Astrocyte (in vitro differentiated cells and primary cell): ENCODE data around the gene PIR. TPM values are rescaled to one million over a fixed set of nuclear protein-coding genes. Genes with fewer than 3 reads are reported as not detected.
A peak's percentile ranks its signal among the peaks of the same experiment; 100 is the strongest.

ENCODE experiments used
- DNase-seq: peaks from one replicate; pipeline ENCODE4 v3.0.0-alpha.2; 2010; ENCODE audit warnings: low read depth
- FAIRE-seq: peaks from 2 replicates; lab custom pipeline; 2011; peaks lifted over from hg19 to GRCh38; lab: Jason Lieb, UNC
- H2AFZ ChIP-seq: 2 replicates; pipeline ENCODE4 v1.6.0; 2012; ENCODE audit warnings: low read depth, low read length, inconsistent platforms
- H3K27ac ChIP-seq: 2 replicates; pipeline ENCODE4 v1.5.1; 2011; ENCODE audit warnings: low read depth, low read length, inconsistent platforms
- H3K27me3 ChIP-seq: 2 replicates; pipeline ENCODE4 v1.6.0; 2011; ENCODE audit warnings: low read length, inconsistent platforms; ENCODE audit not compliant: insufficient read depth
- H3K36me3 ChIP-seq: 2 replicates; pipeline ENCODE4 v1.5.1; 2011; ENCODE audit warnings: low read length, inconsistent platforms; ENCODE audit not compliant: insufficient read depth
- H3K4me1 ChIP-seq: 2 replicates; pipeline ENCODE4 v1.5.1; 2011; ENCODE audit warnings: low read length, inconsistent platforms; ENCODE audit not compliant: insufficient read depth
- H3K4me2 ChIP-seq: 2 replicates; pipeline ENCODE4 v1.6.0; 2012; ENCODE audit warnings: low read length, inconsistent platforms
- H3K4me3 ChIP-seq: 2 replicates; pipeline ENCODE4 v1.5.1; 2011; ENCODE audit warnings: low read depth, mild to moderate bottlenecking, low read length, inconsistent platforms; ENCODE audit not compliant: insufficient read depth
- H3K79me2 ChIP-seq: 2 replicates; pipeline ENCODE4 v1.6.0; 2012; ENCODE audit warnings: mild to moderate bottlenecking, low read length, inconsistent platforms; ENCODE audit not compliant: insufficient read depth
- H3K9ac ChIP-seq: 2 replicates; pipeline ENCODE4 v1.6.0; 2012; ENCODE audit warnings: mild to moderate bottlenecking, low read length, inconsistent platforms
- H3K9me3 ChIP-seq: 2 replicates; pipeline ENCODE4 v1.5.1; 2012; ENCODE audit warnings: low read depth, mild to moderate bottlenecking, low read length, inconsistent platforms; ENCODE audit not compliant: insufficient read depth
- H4K20me1 ChIP-seq: 2 replicates; pipeline ENCODE4 v1.6.0; 2012; ENCODE audit warnings: low read length, inconsistent platforms; ENCODE audit not compliant: insufficient read depth
- H3K27ac Mint-ChIP-seq: one replicate; pipeline ENCODE4 v1.8.0; 2021; ENCODE audit warnings: mild to moderate bottlenecking, mixed read lengths; ENCODE audit not compliant: unreplicated experiment
- H3K27me3 Mint-ChIP-seq: one replicate; pipeline ENCODE4 v1.8.0; 2021; ENCODE audit warnings: low read depth, mixed read lengths; ENCODE audit not compliant: unreplicated experiment
- H3K36me3 Mint-ChIP-seq: one replicate; pipeline ENCODE4 v1.8.0; 2021; ENCODE audit warnings: low read depth, mixed read lengths; ENCODE audit not compliant: unreplicated experiment
- H3K4me1 Mint-ChIP-seq: one replicate; pipeline ENCODE4 v1.8.0; 2021; ENCODE audit warnings: low read depth, mixed read lengths; ENCODE audit not compliant: unreplicated experiment
- H3K4me3 Mint-ChIP-seq: one replicate; pipeline ENCODE4 v1.8.0; 2021; ENCODE audit warnings: mild to moderate bottlenecking, moderate library complexity, mixed read lengths; ENCODE audit not compliant: unreplicated experiment
- H3K9me3 Mint-ChIP-seq: one replicate; pipeline ENCODE4 v1.8.0; 2021; ENCODE audit warnings: mild to moderate bottlenecking, mixed read lengths; ENCODE audit not compliant: unreplicated experiment
- EZH2 ChIP-seq: IDR thresholded peaks from 2 replicates; pipeline ENCODE4 v1.6.1; 2012; ENCODE audit warnings: mild to moderate bottlenecking, low read length, inconsistent platforms; ENCODE audit not compliant: insufficient read depth
- total RNA-seq: library from RNA; stranded (reverse); gene quantifications from 2 replicates; pipeline ENCODE4 v1.2.1, GENCODE V29; 2021
- TF ChIP-seq, protein P1 (sequence below): IDR thresholded peaks from 2 replicates; pipeline ENCODE4 v1.5.1; 2011; ENCODE audit warnings: low read depth, mild to moderate bottlenecking, inconsistent platforms, low read length, moderate library complexity; ENCODE audit not compliant: insufficient read depth

PIR gene
- total RNA-seq, 1 donor from 2014 or later, result 5.5 TPM

DNA sequence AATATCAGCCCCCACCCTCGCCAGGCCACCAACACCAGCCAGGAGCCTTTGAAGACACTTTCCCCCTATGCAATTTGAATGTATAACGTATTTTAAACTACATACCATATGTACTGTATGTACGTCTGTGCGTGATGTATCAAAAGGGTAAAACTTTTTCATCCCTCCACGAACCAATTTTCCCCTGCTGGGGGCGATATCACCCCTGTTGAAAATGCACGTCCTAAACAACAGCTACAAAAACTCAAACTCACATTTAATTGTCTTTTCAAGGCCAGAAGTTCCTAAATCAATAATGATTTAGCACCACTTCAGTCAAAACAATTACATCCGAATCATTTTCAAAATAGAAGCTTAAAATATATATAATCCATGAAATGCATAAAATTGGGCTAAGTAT, 110.3 kb downstream of the PIR start:
- Mint-ChIP-seq H3K9me3 (no peaks in the 10 kb centered on the region), H3K36me3 (no peaks in the 10 kb centered on the region), H3K27me3 (no peaks in the 10 kb centered on the region), H3K27ac (no peak overlapping the region), H3K4me3 (no peak overlapping the region), H3K4me1 (no peaks in the 10 kb centered on the region)
- H4K20me1 ChIP-seq, result no peaks in the 10 kb centered on the region
- H3K9ac ChIP-seq, result no peak overlapping the region
- TF ChIP-seq, protein P1, sequence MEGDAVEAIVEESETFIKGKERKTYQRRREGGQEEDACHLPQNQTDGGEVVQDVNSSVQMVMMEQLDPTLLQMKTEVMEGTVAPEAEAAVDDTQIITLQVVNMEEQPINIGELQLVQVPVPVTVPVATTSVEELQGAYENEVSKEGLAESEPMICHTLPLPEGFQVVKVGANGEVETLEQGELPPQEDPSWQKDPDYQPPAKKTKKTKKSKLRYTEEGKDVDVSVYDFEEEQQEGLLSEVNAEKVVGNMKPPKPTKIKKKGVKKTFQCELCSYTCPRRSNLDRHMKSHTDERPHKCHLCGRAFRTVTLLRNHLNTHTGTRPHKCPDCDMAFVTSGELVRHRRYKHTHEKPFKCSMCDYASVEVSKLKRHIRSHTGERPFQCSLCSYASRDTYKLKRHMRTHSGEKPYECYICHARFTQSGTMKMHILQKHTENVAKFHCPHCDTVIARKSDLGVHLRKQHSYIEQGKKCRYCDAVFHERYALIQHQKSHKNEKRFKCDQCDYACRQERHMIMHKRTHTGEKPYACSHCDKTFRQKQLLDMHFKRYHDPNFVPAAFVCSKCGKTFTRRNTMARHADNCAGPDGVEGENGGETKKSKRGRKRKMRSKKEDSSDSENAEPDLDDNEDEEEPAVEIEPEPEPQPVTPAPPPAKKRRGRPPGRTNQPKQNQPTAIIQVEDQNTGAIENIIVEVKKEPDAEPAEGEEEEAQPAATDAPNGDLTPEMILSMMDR, result no peak
- TF ChIP-seq EZH2, result no peak
- H3K4me3 ChIP-seq, result no peak overlapping the region
- no peak overlapping the region for H2AFZ ChIP-seq
- H3K4me2 ChIP-seq, result no peak overlapping the region
- no peaks in the 10 kb centered on the region for H3K79me2 ChIP-seq
- no peaks in the 10 kb centered on the region for H3K27me3 ChIP-seq
- H3K27ac ChIP-seq, result no peak overlapping the region
- FAIRE-seq (no peak), DNase-seq (no peak)
- no peaks in the 10 kb centered on the region for H3K9me3 ChIP-seq
- no peaks in the 10 kb centered on the region for H3K4me1 ChIP-seq
- no peaks in the 10 kb centered on the region for H3K36me3 ChIP-seq

DNA sequence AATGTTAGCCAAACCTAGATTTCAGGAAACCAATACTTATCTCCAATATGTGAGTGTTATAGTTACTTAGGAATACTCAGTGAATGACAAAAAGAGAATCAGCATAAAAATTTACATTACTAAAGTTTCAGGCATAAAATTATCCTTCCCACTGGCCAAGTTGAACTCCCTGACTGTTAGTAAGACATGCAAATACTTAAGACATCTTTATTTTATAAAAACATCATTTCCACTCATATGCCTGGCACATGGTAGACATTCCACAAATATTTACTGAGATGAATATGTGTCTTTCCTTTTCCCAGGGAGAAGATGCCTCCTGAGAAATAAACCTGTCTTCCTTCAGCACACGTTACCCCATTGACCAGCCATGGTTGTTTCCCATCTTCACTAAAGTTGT, 116.2 kb downstream of the PIR start:
- peak; percentile 81 for FAIRE-seq

DNA sequence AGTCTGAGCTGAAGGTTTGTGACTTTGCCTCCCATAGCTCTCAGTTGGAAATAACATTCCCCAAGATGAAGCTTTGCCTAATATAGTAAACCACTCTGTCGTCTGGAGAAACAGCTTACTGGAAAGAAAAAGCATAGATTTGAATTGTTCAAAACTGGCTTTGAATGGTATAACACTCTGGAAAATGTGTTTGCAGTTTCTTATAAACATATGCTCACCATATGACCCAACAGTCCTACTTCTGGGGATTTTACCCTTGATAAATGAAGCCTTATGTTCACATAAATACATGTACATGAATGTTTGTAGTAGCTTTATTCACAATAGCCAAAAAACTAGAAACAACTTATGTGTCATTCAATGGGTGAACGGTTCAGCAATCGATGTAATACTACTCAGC, 119.2 kb downstream of the PIR start:
- H3K27me3 ChIP-seq, result no peaks in the 10 kb centered on the region
- H3K9me3 ChIP-seq, result no peaks in the 10 kb centered on the region
- peak; percentile 64 for FAIRE-seq
- H4K20me1 ChIP-seq, result no peaks in the 10 kb centered on the region
- TF ChIP-seq, protein P1, result no peak
- H3K4me3 Mint-ChIP-seq, result no peak overlapping the region
- no peaks in the 10 kb centered on the region for H3K9me3 Mint-ChIP-seq
- no peaks in the 10 kb centered on the region for H3K27me3 Mint-ChIP-seq
- no peak for DNase-seq
- H3K27ac ChIP-seq, result no peak overlapping the region
- no peak overlapping the region for H2AFZ ChIP-seq
- H3K36me3 Mint-ChIP-seq, result no peaks in the 10 kb centered on the region
- H3K4me2 ChIP-seq, result no peak overlapping the region
- no peaks in the 10 kb centered on the region for H3K79me2 ChIP-seq
- H3K36me3 ChIP-seq, result no peaks in the 10 kb centered on the region
- H3K4me1 Mint-ChIP-seq, result peaks cover 3% of the 10 kb centered on the region
- no peaks in the 10 kb centered on the region for H3K4me1 ChIP-seq
- no peak overlapping the region for H3K4me3 ChIP-seq
- no peak overlapping the region for H3K9ac ChIP-seq
- H3K27ac Mint-ChIP-seq, result no peak overlapping the region

More for the DNA sequence above, 116.2 kb downstream of the PIR start:
- no peak overlapping the region for H2AFZ ChIP-seq
- Mint-ChIP-seq H3K27ac (no peak overlapping the region), H3K9me3 (no peaks in the 10 kb centered on the region), H3K4me3 (no peak overlapping the region), H3K36me3 (no peaks in the 10 kb centered on the region), H3K4me1 (peaks cover 3% of the 10 kb centered on the region), H3K27me3 (no peaks in the 10 kb centered on the region)
- H3K36me3 ChIP-seq, result no peaks in the 10 kb centered on the region
- H3K9me3 ChIP-seq, result no peaks in the 10 kb centered on the region
- TF ChIP-seq EZH2, result no peak
- TF ChIP-seq, protein P1, result no peak
- no peaks in the 10 kb centered on the region for H3K79me2 ChIP-seq
- H3K9ac ChIP-seq, result no peak overlapping the region
- no peak for DNase-seq
- no peak overlapping the region for H3K4me3 ChIP-seq
- no peak overlapping the region for H3K4me2 ChIP-seq
- no peaks in the 10 kb centered on the region for H3K27me3 ChIP-seq
- H4K20me1 ChIP-seq, result no peaks in the 10 kb centered on the region
- no peaks in the 10 kb centered on the region for H3K4me1 ChIP-seq
- H3K27ac ChIP-seq, result no peak overlapping the region
